Measurements from ENCODE around the gene PRDM1.

- no peak for TF ChIP-seq CTCF (conservative IDR thresholded peaks at IDR 0.05 in 1 of 2, IDR thresholded peaks at IDR 0.05 in 1 of 2; ENCODE audit: low read depth in 1 of 2, low read length in 2 of 2)
- TF ChIP-seq EZH2 (IDR thresholded peaks at IDR 0.05; ENCODE audit: low read length, missing control alignments): no peak
Observed at GRCh38 chr6:106097411-106098231, 11.5 kb downstream of the PRDM1 start.
